KOPT-K1 (cell line): Measurements from ENCODE around the gene TAF3.
A peak's percentile ranks its signal among the peaks of the same experiment; 100 is the strongest.
"Not testable (repeated sequence)": the region's sequence is repeated elsewhere in the genome, so short reads cannot be mapped to it uniquely, and the experiment has no call there.

Source experiments
- H3K27ac ChIP-seq: fragments of 200-600 bp; sonication (generic); 2 replicates; pipeline ENCODE4 v1.5.1; 2016; ENCODE audit warnings: antibody characterized with exemption, mild to moderate bottlenecking, low read depth, low read length; ENCODE audit not compliant: poor library complexity, severe bottlenecking
- H3K36me3 ChIP-seq: fragments of 200-600 bp; sonication (generic); 2 replicates; pipeline ENCODE4 v1.5.1; 2017; ENCODE audit warnings: antibody characterized with exemption, mild to moderate bottlenecking, low read length, moderate library complexity; ENCODE audit not compliant: insufficient read depth
- H3K9me3 ChIP-seq: fragments of 200-600 bp; sonication (generic); 2 replicates; pipeline ENCODE4 v1.5.1; 2017; ENCODE audit warnings: antibody characterized with exemption, low read length, mild to moderate bottlenecking; ENCODE audit not compliant: insufficient read depth, poor library complexity, severe bottlenecking

TAF3 gene

DNA sequence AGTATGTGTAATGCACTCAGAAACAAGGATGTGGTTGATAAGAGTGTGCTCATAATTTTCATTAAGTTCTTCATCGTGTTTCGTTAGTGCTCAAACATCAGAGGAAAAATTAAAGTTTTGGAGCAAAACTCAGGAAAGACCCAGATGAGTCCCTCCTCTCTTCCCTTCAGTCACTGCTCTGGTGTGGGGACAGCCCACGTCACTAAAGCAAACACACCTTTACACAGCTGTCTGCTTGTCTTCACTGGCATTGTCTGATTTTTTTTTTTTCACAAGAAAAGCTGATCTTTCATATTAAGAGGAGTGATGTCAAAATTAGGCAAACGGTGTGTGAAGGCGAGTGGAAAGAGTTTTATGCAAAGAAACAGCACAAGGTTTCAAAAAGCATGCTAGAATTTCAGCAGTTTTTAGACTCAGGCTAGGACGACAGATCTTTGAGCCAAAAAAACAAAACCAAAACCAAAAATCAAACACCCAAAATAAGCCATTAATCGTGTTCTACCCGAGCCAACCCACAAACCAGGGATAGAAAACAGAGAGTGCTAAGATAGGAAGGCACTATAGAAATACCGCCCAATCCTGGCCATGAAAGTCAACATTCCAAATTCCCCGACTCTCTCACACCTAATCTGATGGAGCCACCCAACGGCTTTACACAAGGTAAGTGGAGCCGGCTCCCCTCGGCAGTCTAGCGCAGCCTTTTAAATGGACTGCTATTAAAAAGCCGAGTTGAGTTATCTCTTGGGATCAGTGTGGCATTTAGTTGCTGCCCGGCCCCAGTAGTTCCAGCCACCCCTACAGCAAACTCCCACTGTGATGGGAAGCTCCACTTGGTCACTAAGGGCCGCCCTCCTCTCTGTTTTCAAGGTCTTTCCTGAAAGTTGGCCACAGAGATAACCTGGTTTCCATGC, 208.3 kb downstream of the TAF3 start:
- H3K27ac ChIP-seq: peak overlapping the region; percentile 0
- no peaks in the 10 kb centered on the region for H3K36me3 ChIP-seq
- H3K9me3 ChIP-seq: no peaks in the 10 kb centered on the region

DNA sequence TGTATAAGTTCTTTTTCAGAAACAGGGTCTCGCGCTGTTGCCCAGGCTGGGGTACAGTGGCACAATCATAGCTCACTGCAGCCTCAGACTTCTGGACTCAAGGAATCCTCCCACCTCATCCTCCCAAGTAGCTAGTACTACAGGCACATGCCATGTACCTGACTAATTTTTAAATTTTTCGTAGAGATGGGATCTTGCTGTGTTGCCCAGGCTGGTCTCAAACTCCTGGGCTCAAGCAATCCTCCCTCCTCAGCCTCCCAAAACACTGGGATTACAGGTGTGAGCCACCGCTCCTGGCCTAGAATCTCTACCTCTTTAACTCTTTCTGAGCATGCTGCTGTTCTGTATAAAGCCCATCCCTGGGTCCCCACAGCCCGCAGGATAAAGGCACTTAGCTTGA, 212.9 kb downstream of the TAF3 start:
- H3K36me3 ChIP-seq, H3K27ac ChIP-seq: not testable (repeated sequence)
- H3K9me3 ChIP-seq: peaks cover 12% of the 10 kb centered on the region

DNA sequence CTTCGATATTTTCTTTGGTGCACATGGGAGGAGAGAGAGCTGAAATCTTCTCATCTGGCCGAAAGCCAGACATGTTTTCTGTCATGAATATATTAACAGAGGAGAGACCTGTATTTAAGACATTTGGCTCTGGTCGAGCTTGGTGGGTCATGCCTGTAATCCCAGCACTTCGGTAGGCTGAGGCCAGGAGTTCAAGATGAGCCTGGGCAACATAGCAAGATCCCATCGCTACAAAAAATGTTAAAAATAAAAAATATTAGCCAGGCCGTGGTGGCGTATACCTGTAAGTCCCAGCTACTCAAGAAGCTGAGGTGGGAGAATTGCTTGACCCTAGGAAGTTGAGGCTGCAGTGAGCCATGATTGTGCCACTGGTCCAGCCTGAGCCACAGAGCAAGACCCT, 214.3 kb downstream of the TAF3 start:
- Histone ChIP-seq H3K9me3 (peaks cover 12% of the 10 kb centered on the region), H3K27ac (no peak overlapping the region), H3K36me3 (no peaks in the 10 kb centered on the region)

DNA sequence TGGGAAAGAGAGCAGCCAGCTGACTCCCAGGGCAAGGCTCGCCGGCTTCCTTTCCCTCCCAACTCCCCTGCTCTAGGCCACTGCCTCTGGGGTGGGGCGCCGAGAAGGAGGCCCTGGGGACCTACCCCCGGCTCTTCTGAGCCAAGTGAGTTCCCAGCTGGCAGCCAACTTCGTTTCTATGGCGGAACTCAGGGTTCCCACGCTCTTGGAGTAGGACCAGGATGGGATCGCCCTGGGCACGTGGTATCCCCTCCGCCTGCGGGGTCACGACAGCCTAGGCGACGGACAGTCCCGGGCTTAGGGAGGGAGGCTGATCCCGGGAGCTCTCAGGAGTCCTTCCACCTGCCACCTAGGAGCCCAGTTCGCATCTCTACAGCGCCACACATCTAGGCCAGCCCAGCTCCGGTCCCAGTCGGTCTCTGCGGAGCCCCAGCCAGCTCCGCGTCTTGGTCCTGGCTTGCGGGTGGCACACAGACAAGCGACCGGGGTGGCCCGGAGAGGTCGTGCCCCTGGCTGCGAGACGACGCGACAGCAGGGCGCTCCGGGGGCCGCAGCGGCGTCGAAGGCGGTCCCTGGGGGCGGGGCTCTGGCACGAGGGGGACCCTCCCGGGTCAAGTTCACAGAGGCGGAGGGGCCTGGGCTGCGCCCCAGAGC, 215.6 kb downstream of the TAF3 start:
- H3K36me3 ChIP-seq: no peaks in the 10 kb centered on the region
- H3K9me3 ChIP-seq: peaks cover 12% of the 10 kb centered on the region
- no peak overlapping the region for H3K27ac ChIP-seq

DNA sequence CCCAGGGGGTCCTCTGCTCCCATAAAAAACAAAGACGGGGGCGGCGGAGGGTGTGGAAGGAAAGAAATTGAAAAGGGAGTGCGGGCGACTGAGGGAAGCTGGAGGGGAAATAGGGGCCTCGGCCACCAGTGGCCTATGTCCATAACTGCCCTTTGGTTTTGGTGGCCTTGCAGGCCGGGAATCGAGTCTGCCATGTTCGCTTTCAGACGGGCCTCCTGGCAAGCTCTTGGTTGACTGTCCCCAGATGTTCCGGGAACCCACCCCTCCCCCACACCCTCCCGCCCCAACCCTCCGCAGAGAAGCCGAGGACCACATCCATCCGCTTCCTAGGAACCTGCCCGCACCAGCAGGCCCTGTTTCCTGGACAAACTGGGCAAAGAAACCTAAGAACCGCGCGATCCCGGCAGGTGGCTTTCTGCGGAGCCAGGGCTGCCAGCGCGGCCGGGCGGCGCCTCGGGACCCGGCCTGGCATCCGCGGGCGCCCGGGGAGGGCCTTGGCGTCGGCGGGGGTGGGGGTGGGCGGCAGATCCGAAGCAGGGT, 216.2 kb downstream of the TAF3 start:
- peaks cover 12% of the 10 kb centered on the region for H3K9me3 ChIP-seq
- no peaks in the 10 kb centered on the region for H3K36me3 ChIP-seq
- H3K27ac ChIP-seq: no peak overlapping the region

DNA sequence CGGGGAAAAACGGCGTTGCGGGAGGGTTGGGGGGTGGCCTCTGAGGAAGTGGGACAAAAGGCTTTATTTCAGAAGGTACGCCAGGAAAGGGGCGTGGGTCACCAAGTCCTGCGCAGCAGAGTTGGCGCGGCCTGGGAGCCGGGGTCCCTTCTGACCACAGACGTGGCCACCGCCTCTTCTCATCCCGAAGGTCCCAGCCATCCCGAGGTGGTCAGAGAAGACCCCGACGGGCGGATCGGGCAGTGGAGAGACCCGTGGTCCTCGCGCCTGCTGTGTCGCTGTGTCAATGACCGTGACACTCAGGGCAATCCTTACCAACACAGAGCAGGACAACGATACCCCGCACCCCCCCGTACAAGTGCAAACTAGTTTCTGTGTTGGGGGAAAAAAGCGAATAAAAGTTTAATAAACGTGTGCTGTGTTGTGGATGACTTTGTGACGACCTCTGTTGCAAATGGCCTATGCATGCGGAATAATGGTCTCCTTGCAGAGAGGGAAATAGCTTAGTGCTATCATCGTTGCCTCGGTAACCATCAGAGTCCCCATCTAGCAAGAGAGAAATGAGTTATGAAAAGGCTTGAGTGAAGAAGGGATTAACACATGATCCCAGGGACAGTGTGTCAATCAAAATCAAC, 216.8 kb downstream of the TAF3 start:
- H3K9me3 ChIP-seq: peaks cover 12% of the 10 kb centered on the region
- no peaks in the 10 kb centered on the region for H3K36me3 ChIP-seq
- H3K27ac ChIP-seq: no peak overlapping the region

DNA sequence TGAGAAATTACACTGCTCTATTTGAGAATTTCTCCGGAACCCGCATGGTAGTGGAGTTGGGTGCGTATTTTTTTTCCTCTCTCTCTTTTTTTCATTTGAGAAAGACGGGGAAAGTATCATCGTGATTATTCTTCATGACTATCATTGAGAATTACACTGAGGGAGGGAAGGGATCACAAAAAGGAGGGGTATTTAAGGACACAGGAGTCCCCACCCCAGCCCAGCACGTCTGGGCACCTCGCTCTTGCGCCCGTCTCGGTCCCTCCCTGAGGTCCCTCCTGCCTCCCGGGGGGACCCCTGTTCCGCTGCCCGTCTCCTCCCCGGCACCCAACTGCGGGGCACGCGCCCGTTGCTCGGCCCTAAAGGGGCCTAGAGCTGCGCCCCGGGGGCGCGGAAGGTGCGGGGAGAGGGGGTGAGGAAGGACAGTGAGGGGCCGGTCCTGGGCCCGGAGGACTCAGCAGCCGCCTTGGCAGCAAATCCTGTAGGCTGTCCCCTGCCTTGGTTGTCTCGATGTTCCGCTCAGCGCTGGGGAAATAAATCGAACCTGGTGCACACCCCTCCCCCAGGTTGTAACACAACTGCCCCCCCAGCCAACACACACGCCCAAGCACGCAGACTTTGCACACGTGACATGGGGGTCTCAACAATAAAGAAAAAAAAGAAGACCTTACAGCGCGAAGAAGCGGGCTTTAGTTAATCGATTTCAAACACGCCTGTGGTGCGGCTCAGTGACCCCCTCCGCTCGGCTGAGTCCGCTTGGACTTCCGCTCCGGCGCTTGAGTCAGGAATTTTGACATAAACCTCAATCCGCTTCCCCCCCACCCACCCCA, 217.6 kb downstream of the TAF3 start:
- no peaks in the 10 kb centered on the region for H3K36me3 ChIP-seq
- H3K27ac ChIP-seq: no peak overlapping the region
- H3K9me3 ChIP-seq: peaks cover 12% of the 10 kb centered on the region

DNA sequence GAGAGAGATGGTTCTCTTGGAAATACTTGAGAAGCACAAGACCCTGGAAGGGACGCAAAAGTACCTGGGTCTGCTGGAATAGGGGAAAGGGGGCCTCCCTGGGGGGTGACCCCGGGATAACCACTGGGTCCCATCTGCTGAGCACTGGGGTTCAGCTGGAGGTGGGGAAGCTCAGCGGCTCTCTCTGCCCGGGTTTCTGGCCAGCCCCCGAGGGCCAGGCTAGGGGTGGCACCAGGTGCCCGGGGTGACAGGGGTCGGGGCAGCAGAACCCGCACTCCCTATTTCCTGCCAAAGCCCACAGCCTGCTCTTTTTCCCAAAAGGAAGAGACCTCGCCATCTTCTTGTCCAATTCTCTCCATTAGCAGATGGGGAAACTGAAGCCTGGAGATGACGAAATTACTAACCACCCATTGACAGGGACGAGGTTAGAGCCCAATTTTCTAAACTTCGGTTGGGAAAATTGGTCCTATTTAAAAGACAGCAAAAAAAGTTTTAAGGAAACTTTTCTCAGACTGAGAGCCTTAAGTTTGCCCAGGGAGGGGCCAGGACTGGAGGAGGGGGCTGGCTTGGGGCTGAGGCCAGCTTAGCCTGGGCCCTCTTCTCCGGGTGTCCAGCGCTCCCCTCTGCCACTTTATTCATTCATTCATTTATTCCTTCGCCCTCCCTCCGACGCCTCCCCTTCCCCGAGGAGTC, 218.3 kb downstream of the TAF3 start:
- no peak overlapping the region for H3K27ac ChIP-seq
- H3K36me3 ChIP-seq: no peaks in the 10 kb centered on the region
- peaks cover 12% of the 10 kb centered on the region for H3K9me3 ChIP-seq

DNA sequence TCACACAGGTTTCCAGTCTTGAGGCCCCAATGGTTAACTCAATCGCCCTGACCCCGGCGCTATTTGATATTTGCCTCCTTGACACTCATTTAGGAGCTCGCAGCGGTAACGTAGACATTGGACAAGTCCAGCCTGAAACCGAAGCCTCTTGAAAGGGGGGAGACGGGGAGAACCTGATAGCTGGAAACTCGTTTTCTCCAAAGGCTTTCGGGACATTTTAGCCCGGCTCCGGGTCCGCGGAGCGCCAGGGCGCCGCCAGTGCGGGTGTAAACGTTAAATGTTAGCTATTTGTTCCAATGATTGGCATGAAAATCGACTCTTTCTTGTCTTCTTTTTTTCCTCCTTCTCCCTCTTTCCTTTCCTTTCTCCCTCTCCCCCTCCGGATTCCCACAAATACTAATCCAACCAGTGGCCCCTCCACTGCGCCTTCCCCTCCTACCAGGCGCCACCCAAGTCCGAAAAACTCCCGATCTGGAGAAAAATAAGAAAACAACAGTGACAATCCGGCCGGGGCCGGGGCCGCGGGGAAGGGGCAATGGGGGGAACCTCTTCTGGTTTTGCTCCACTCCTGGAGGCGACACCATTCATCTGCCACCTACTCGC, 219.0 kb downstream of the TAF3 start:
- H3K36me3 ChIP-seq: no peaks in the 10 kb centered on the region
- H3K27ac ChIP-seq: no peak overlapping the region
- peaks cover 12% of the 10 kb centered on the region for H3K9me3 ChIP-seq

DNA sequence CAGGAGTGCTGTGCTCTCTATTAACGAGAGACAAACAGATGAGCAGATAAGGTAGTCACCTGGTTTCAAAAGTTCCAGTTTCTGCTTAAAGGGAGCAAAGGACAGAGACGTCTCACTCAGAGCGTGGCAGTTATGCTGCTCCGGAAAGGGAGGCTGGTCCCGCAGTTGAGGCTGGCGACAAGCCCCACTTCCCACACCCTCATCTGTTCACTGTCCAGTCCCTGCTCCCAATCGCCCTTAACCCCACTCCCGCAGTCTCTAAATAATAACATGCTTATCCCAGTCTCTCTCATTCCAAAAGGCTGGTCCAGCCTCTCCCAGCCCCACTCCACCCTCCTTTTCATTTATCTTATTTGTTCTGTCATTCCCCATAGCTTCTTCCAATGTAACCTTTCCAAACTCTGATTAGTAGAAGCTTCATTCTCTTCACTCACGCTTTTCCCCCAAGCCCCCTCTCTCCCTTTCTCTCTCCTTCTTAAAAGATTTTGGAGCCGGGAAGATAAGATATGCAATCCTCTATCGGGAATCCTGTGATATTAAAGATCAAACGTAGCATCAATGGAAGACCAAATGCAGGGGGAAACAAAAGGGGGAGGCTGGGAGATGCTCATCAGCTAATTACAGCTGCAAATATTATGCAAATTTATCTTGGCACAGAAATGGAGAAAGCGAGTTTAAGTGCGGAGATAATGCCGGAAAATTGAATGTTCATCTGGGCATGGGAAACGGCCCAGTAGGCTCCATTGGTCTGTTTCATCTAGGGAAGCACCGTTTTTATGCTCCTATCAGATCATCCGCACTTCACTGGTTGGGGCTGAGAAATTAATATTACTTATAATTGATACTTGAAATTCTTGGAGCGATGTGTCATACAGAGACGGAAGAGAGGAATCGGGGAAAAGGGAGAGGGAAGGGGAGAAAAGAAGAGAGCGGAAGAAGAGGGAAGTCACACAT, 219.9 kb downstream of the TAF3 start:
- Histone ChIP-seq H3K9me3 (peaks cover 12% of the 10 kb centered on the region), H3K27ac (no peak overlapping the region), H3K36me3 (no peaks in the 10 kb centered on the region)

DNA sequence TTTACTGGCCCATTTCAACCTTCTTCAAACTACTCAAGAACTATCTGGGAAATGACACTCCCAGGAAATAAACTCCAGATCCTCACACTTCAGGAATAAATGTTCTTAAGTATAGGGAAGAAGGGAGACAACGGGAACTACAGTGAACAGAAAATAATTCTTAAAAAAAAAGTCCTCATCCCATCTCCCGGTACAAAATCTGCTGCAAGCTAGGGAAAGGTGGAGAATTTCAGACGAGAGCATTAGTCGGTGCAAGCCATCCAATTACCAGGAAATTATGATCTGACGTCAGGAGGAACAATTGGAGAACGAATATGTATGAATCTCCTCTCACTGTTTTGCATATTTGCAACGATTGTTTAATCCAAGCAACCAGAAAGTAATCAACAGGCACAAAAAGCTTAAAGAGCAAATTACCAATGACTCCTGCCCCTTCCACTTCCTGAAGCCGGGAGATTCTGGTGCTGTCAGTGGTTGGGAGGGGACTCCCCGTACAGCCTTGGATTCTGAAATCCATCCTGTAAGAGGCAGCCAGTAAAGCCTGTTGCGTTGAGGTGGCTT, 221.1 kb downstream of the TAF3 start:
- Histone ChIP-seq H3K27ac (no peak overlapping the region), H3K36me3 (no peaks in the 10 kb centered on the region), H3K9me3 (peaks cover 12% of the 10 kb centered on the region)

DNA sequence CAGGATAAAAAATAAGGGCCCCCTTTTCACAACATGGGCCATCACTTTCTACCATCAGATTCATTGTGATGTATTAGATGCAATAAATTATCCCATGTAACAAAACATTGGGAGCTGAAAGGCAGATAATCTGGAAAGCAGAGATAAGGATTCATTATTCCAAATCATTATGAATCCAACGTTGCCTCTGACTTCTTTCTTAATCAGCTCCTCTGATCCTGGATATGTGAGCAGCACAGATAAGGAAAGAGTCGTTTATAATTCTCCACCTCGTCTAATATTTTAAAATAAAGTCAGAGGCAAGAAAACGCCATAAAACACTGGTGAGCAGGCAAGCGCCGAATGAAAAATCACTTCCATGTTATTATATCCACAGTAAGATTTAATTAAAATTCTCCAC, 222.3 kb downstream of the TAF3 start:
- Histone ChIP-seq H3K27ac (no peak overlapping the region), H3K9me3 (peaks cover 1% of the 10 kb centered on the region)

More for the DNA sequence above, 222.3 kb downstream of the TAF3 start:
- no peaks in the 10 kb centered on the region for H3K36me3 ChIP-seq
